Effector memory CD8-positive, alpha-beta T cell (primary cell): ENCODE data around the gene RARA.

Experiments
- ATAC-seq: fragments of 150-1000 bp; cut with Tn5 transposase; replicated peaks from 2 replicates; pipeline ENCODE4 v1.10.0; 2021; ENCODE audit warnings: mild to moderate bottlenecking, moderate library complexity
- DNase-seq, 3 experiments: peaks; one replicate each; pipeline ENCODE4 v3.0.0; 2021
- H3K27ac Mint-ChIP-seq, 2 donors: one replicate each; pipeline ENCODE4 v1.8.0; 2022; ENCODE audit warnings: mild to moderate bottlenecking in 2 of 2, mixed read lengths in 2 of 2, moderate library complexity in 2 of 2
- H3K27me3 Mint-ChIP-seq, 2 donors: one replicate each; pipeline ENCODE4 v1.8.0; 2022; ENCODE audit warnings: mixed read lengths in 2 of 2
- H3K36me3 Mint-ChIP-seq: one replicate; pipeline ENCODE4 v1.8.0; 2022; ENCODE audit warnings: mild to moderate bottlenecking, moderate library complexity, mixed read lengths; ENCODE audit not compliant: insufficient read depth
- H3K4me1 Mint-ChIP-seq, 2 donors: one replicate each; pipeline ENCODE4 v1.8.0; 2022; ENCODE audit warnings: low read depth in 2 of 2, mixed read lengths in 2 of 2
- H3K4me3 Mint-ChIP-seq, 2 donors: one replicate each; pipeline ENCODE4 v1.8.0; 2022; ENCODE audit warnings: mild to moderate bottlenecking in 2 of 2, mixed read lengths in 2 of 2, moderate library complexity in 2 of 2
- H3K9me3 Mint-ChIP-seq, 2 donors: one replicate each; pipeline ENCODE4 v1.8.0; 2022; ENCODE audit warnings: mixed read lengths in 2 of 2

The RARA gene

DNA sequence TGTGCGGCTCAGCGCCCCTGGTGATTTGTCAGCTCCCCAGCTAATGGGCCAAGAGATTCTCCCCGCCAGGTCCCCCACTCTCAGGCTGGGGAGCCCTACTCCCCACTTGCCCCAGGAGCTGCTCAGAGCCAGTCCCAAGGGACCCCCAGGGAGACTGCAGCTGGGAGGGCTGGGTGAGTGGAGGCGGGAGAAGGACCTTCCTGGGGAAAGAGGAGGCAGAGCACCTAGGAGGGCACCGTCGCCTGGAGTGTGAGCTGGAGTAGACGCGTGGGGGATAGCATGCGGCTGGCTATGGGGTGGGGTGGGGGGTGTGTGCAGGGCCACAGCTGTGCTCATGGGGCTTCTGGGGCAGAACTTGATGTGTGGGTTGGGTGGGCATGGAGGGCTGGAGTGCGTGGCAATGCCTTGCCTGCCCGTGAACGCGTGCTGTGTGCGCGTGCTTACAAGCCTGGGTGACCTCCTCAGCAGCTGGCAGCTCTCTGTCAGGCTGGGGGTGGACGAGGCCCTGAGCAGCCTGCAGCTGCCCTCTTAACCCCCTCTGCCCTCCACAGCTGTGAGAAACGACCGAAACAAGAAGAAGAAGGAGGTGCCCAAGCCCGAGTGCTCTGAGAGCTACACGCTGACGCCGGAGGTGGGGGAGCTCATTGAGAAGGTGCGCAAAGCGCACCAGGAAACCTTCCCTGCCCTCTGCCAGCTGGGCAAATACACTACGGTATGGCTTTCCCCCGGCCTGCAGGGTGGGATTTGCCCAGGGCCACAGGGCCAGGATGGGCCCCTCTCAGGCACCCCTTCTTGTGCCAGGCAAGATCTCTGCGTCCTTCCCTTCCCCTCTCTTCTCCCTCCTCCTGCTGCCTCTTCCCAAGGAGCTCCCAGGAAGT, 42.6 kb downstream of the RARA start:
- no peak for DNase-seq
- ATAC-seq: no peak
- Mint-ChIP-seq H3K27ac (peak overlapping the region; percentile 35 to 90), H3K4me1 (peaks cover 33 to 52% of the 10 kb centered on the region in 2 donors), H3K27me3 (no peaks in the 10 kb centered on the region), H3K9me3 (no peaks in the 10 kb centered on the region), H3K36me3 (peaks cover 80% of the 10 kb centered on the region), H3K4me3 (peak overlapping the region in 1 of 2 donors; percentile 31)

DNA sequence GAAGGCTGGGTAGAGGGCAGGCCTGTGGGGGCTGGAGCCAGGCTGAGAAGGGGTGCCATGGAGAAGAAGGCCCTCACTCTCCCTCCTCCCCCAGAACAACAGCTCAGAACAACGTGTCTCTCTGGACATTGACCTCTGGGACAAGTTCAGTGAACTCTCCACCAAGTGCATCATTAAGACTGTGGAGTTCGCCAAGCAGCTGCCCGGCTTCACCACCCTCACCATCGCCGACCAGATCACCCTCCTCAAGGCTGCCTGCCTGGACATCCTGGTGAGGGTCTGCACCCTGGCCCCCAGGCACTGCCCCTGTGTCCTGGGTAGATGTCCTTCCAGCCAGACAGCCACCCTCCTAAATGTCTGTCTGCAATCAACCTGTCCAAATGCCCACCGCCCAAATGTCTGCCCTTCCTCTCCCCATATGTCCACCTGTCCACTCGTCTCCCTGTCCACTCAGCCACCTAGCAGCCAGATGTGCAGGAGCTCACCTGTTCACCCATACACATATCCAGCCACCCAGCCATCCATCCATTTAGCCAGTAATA, 43.3 kb downstream of the RARA start:
- DNase-seq (no peak), ATAC-seq (no peak)
- H3K4me3 Mint-ChIP-seq: peak overlapping the region in 1 of 2 donors; percentile 31
- no peaks in the 10 kb centered on the region for H3K9me3 Mint-ChIP-seq
- H3K27ac Mint-ChIP-seq: peak overlapping the region in 1 of 2 donors; percentile 90
- peaks cover 79% of the 10 kb centered on the region for H3K36me3 Mint-ChIP-seq
- peaks cover 28 to 47% of the 10 kb centered on the region in 2 donors for H3K4me1 Mint-ChIP-seq
- no peaks in the 10 kb centered on the region for H3K27me3 Mint-ChIP-seq

DNA sequence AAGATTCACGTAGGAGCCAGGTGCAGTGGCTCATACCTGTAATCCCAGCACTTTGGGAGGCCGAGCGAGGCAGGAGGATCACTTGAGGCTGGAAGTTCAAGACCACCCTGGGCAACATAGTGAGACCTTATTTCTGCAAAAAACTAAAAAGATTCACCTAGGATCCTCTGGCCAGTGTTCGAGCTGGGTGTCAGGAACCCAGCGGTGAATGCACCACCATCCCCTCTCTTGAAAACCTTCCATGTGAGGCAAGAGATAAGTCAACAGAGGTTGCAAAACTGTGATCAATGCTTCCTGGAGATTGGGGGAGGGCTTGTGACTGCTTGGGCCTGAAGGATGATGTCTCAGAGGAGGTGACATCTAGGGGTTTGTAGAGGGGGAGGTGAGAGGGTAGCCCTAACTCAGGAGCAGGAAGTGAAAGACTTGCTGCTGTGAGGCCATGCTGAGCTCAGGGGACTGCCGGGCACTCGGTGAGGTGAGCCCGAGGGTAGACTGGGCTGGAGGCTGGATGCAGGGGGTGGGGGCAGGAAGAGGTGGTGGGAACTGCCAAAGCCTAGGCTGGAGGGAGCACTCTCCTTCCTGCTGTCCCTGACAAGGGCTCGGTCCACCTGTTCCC, 43.9 kb downstream of the RARA start:
- peak overlapping the region; percentile 70 to 90 for H3K27ac Mint-ChIP-seq
- peak; percentile 24 for ATAC-seq
- peaks cover 22 to 44% of the 10 kb centered on the region in 2 donors for H3K4me1 Mint-ChIP-seq
- H3K36me3 Mint-ChIP-seq: peaks cover 79% of the 10 kb centered on the region
- no peaks in the 10 kb centered on the region for H3K9me3 Mint-ChIP-seq
- H3K4me3 Mint-ChIP-seq: peak overlapping the region in 1 of 2 donors; percentile 31
- H3K27me3 Mint-ChIP-seq: no peaks in the 10 kb centered on the region
- no peak for DNase-seq

DNA sequence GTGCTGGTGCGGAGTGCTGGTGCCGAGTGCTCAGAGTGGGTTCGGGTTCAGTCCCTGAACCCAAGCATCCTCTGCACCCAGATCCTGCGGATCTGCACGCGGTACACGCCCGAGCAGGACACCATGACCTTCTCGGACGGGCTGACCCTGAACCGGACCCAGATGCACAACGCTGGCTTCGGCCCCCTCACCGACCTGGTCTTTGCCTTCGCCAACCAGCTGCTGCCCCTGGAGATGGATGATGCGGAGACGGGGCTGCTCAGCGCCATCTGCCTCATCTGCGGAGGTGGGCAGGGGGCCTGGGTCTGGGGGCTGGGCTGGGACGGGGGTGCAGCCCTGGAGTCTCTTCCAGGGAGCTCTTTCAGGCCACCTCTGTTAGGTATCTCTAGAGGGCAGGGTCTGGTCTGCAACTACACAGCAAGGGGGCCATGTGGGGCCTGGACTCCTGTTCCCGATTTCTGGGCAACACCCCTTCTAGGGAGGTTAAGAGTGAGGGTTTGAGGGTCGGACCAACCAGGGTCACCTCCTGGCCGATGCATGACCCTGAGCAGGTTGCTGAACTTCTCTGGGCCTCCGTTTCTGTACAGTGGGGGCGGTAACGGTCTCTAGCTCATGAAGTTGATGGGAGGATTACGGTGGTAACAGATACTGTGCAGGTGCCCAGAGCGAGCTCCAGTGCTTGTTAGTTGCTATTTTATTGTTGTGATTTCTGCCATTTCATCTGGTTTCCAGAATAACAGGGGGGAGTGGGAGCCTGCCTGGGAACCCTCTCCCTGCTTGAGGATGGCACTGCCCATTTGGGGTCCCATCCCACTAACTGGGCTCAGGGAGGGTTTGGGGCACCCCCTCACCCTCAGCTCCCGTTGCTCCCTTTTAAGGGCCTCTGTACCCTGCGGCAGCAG, 45.5 kb downstream of the RARA start:
- H3K4me1 Mint-ChIP-seq: peaks cover 21 to 35% of the 10 kb centered on the region in 2 donors
- peak overlapping the region in 1 of 2 donors; percentile 90 for H3K27ac Mint-ChIP-seq
- H3K4me3 Mint-ChIP-seq: peak overlapping the region in 1 of 2 donors; percentile 14
- DNase-seq (no peak), ATAC-seq (peak; percentile 1)
- peaks cover 77% of the 10 kb centered on the region for H3K36me3 Mint-ChIP-seq
- H3K9me3 Mint-ChIP-seq: no peaks in the 10 kb centered on the region
- H3K27me3 Mint-ChIP-seq: no peaks in the 10 kb centered on the region

DNA sequence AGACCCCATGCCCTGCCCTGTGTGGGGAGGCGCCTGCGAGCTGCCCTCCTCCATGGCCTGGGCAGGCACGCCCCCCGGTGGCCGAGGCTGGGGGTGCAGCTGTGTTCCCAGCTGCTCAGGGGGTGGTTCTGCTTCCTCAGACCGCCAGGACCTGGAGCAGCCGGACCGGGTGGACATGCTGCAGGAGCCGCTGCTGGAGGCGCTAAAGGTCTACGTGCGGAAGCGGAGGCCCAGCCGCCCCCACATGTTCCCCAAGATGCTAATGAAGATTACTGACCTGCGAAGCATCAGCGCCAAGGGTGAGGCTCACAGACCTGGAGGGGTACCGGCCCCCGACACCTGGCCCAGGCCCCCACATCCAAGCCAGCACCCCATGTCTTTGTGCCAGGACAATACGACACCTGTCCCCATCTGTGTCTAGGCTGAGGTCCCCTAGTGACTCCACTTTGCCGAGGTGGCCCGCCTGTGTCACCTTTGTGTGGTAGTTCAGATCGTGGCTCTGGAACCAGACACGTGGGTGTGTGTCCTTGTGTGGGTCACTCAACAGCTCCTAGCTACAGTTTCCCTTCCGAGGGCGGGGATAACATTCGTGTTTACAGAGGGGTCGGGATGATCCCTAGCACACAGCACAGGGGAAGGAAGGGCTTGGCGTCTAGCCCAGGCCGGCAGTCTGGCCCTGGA, 46.3 kb downstream of the RARA start:
- peaks cover 0 to 6% of the 10 kb centered on the region in 2 donors for H3K27me3 Mint-ChIP-seq
- ATAC-seq: peak; percentile 75
- H3K27ac Mint-ChIP-seq: peak overlapping the region in 1 of 2 donors; percentile 90
- H3K4me3 Mint-ChIP-seq: no peak overlapping the region
- peaks cover 21 to 28% of the 10 kb centered on the region in 2 donors for H3K4me1 Mint-ChIP-seq
- H3K9me3 Mint-ChIP-seq: no peaks in the 10 kb centered on the region
- peak; percentile 82 to 86 (median 82) for DNase-seq
- peaks cover 69% of the 10 kb centered on the region for H3K36me3 Mint-ChIP-seq

DNA sequence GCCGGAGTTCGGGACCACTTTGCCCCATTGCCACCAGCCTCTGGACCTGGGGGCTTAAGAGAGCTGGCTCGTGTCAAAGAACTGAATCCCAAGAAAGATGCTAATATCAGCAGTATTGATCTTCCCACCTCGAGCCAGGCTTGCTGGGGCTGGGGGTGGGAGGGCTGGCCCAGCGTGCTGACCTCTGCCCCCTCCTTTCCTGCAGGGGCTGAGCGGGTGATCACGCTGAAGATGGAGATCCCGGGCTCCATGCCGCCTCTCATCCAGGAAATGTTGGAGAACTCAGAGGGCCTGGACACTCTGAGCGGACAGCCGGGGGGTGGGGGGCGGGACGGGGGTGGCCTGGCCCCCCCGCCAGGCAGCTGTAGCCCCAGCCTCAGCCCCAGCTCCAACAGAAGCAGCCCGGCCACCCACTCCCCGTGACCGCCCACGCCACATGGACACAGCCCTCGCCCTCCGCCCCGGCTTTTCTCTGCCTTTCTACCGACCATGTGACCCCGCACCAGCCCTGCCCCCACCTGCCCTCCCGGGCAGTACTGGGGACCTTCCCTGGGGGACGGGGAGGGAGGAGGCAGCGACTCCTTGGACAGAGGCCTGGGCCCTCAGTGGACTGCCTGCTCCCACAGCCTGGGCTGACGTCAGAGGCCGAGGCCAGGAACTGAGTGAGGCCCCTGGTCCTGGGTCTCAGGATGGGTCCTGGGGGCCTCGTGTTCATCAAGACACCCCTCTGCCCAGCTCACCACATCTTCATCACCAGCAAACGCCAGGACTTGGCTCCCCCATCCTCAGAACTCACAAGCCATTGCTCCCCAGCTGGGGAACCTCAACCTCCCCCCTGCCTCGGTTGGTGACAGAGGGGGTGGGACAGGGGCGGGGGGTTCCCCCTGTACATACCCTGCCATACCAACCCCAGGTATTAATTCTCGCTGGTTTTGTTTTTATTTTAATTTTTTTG, 47.1 kb downstream of the RARA start:
- no peaks in the 10 kb centered on the region for H3K9me3 Mint-ChIP-seq
- H3K36me3 Mint-ChIP-seq: peaks cover 69% of the 10 kb centered on the region
- peaks cover 21 to 28% of the 10 kb centered on the region in 2 donors for H3K4me1 Mint-ChIP-seq

DNA sequence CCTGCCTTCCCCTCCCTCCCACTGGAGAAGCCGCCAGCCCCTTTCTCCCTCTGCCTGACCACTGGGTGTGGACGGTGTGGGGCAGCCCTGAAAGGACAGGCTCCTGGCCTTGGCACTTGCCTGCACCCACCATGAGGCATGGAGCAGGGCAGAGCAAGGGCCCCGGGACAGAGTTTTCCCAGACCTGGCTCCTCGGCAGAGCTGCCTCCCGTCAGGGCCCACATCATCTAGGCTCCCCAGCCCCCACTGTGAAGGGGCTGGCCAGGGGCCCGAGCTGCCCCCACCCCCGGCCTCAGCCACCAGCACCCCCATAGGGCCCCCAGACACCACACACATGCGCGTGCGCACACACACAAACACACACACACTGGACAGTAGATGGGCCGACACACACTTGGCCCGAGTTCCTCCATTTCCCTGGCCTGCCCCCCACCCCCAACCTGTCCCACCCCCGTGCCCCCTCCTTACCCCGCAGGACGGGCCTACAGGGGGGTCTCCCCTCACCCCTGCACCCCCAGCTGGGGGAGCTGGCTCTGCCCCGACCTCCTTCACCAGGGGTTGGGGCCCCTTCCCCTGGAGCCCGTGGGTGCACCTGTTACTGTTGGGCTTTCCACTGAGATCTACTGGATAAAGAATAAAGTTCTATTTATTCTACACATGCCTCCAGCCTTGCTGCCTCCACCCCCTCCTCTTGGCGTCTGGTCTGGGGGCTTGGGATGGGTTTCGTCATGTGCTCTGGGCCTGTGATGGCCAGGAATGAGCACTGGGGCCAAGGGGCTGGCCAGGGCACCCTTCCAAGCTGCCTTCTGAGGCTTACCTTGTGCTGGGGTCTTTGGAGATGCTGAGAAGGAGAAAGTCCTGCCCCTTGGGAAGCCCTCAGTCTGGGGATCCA, 48.3 kb downstream of the RARA start:
- peaks cover 16 to 22% of the 10 kb centered on the region in 2 donors for H3K4me1 Mint-ChIP-seq
- ATAC-seq (no peak), DNase-seq (no peak)
- H3K36me3 Mint-ChIP-seq: peaks cover 61% of the 10 kb centered on the region
- peaks cover 10 to 25% of the 10 kb centered on the region in 2 donors for H3K27me3 Mint-ChIP-seq
- H3K4me3 Mint-ChIP-seq: peak overlapping the region in 1 of 2 donors; percentile 24
- no peaks in the 10 kb centered on the region for H3K9me3 Mint-ChIP-seq
- peak overlapping the region in 1 of 2 donors; percentile 74 for H3K27ac Mint-ChIP-seq

More for the DNA sequence above, 47.1 kb downstream of the RARA start:
- Mint-ChIP-seq H3K27ac (peak overlapping the region in 1 of 2 donors; percentile 90), H3K27me3 (peaks cover 5 to 15% of the 10 kb centered on the region in 2 donors), H3K4me3 (no peak overlapping the region)
- no peak for DNase-seq
- no peak for ATAC-seq

DNA sequence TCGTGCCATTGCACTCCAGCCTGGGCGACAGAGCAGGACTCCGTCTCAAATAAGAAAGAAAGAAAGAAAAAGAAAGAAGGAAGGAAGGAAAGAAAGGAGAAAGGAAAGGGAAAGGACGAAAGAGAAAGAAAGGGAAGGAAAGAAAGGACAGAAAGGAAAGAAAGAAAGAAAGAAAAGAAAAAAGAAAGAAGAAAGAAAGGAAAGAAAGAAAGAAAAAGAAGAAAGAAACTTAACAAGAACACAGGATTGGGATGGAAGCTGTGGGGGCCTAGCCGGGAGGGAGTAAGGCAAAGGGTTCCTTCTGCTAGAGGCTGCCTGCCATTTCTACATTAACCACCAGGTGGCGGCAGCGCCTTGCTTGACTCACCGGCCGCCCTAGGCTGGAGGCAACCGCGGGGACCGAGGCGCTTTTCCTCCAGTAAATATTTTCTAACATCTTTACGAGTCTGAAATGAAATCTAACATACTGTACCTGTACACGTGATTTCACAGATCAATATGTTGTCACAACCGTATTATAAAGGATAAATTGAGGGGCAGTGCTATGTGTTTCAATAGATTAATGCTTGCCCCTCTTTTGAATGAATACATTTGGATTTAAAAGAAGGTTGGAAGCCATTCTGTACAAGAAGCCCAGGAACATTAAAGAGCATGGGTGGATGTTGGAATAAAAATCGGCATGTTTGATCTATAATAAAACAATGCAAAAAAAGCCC, 49.5 kb downstream of the RARA start:
- Mint-ChIP-seq H3K9me3 (no peaks in the 10 kb centered on the region), H3K4me3 (peak overlapping the region in 1 of 2 donors; percentile 2), H3K27ac (peak overlapping the region; percentile 25 to 74), H3K4me1 (peaks cover 12 to 15% of the 10 kb centered on the region in 2 donors), H3K27me3 (peaks cover 15 to 32% of the 10 kb centered on the region in 2 donors), H3K36me3 (peaks cover 49% of the 10 kb centered on the region)
- ATAC-seq: peak; percentile 63
- peak; percentile 88 to 91 (median 90) for DNase-seq

DNA sequence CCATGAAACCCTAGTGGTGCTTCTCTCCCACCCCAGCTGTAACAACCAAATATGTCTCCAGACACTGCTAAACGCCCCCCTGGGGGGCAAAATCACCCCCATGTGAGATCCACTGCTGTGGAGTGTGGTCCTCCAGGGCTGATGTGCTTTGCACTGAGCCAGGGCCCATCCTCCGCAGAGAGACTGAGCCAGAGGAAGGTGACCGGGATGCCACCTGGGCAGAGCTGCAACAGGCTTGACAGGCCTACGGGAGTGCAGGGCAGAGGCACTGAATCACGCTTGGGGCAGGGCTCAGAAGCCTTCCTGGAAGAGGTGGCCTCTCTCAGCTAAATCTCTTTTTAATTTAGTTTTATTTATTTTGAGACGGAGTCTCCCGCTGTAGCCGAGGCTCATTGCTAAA, 51.1 kb downstream of the RARA start:
- DNase-seq (no peak), ATAC-seq (no peak)
- Mint-ChIP-seq H3K36me3 (peaks cover 36% of the 10 kb centered on the region), H3K9me3 (no peaks in the 10 kb centered on the region), H3K27me3 (peaks cover 15 to 32% of the 10 kb centered on the region in 2 donors), H3K4me1 (peaks cover 12 to 13% of the 10 kb centered on the region in 2 donors), H3K4me3 (no peak overlapping the region), H3K27ac (no peak overlapping the region)

DNA sequence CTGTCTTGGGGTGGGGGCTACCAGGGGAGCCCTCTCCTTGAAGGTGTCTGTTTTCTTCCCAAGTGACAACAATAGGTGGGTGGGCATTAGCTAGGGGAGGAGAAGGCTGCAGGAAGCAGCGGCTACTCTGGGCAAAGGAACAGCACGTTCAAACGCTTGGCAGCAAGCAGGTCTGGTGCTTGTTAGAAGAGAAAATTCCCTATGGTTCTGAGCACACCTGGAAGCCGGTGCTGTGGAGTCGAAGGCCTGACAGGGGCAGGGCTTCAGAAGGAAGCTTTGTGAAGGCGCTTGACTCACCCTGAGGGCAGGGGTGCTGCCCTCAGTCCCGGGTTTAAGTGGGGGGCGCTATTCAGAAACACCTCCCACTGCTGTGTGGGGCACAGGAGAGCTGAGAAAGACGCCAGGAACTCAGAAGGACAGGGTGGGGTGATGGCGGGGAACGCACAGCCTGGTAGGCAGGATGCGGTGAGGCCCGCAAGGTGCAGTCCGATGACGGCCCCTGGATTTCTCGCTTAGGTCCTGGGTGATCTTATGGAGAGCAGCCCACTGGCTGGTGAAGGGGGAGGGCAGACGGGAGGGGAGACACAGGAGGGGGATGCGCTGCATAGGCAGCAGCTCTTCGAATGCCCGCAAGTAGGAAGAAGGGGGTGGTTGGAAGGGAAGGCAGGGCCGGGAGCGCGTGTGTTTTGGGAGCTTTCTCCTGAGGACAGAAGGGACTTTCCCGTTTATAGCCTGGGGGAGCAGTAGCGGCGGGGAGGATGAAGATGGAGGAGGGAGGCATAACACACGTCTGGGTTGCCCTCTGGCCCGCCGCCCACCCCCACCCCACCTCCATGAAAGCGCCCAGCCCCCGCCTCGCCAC, 52.3 kb downstream of the RARA start:
- ATAC-seq (no peak), DNase-seq (no peak)
- Mint-ChIP-seq H3K27ac (no peak overlapping the region), H3K27me3 (peaks cover 15 to 32% of the 10 kb centered on the region in 2 donors), H3K4me3 (peak overlapping the region; percentile 37 to 46), H3K4me1 (peaks cover 12 to 14% of the 10 kb centered on the region in 2 donors), H3K36me3 (peaks cover 24% of the 10 kb centered on the region), H3K9me3 (no peaks in the 10 kb centered on the region)
